Measurements from ENCODE around the gene TBC1D8B.

The TBC1D8B gene

GRCh38 chrX:106898462-106898861 is 96.0 kb downstream of the TBC1D8B start:
- DNase-seq (ENCODE audit: low read depth in 2 of 2) = no peak

- no peak for DNase-seq (ENCODE audit: low read depth in 2 of 2)
These were observed 96.8 kb downstream of the TBC1D8B start for GRCh38 chrX:106899276-106899675.

- no peak for DNase-seq (ENCODE audit: low read depth in 2 of 2)
These were observed 97.4 kb downstream of the TBC1D8B start for GRCh38 chrX:106899841-106900240.

- DNase-seq (ENCODE audit: low read depth in 2 of 2) = no peak
These were observed 98.9 kb downstream of the TBC1D8B start for GRCh38 chrX:106901341-106901740.

- DNase-seq (ENCODE audit: low read depth in 2 of 2) = no peak
These were observed 99.3 kb downstream of the TBC1D8B start for GRCh38 chrX:106901781-106902219.

- no peak for DNase-seq (ENCODE audit: low read depth in 2 of 2)
These were observed 100.2 kb downstream of the TBC1D8B start for GRCh38 chrX:106902684-106903083.

- DNase-seq (ENCODE audit: low read depth in 2 of 2) = no peak
These were observed 100.9 kb downstream of the TBC1D8B start, which contains the start of gene RIPPLY1 for GRCh38 chrX:106903291-106903824. Gene RIPPLY1, minus strand, starts transcription at chrX:106903341. Its CDS starts 54 bp downstream, at chrX:106903287.

GRCh38 chrX:106903856-106904528 is 101.5 kb downstream of the TBC1D8B start:
- no peak for DNase-seq (ENCODE audit: low read depth in 2 of 2)

GRCh38 chrX:106905064-106905708 is 102.7 kb downstream of the TBC1D8B start:
- DNase-seq (ENCODE audit: low read depth in 2 of 2) = no peak

- no peak for DNase-seq (ENCODE audit: low read depth in 2 of 2)
These were observed 103.9 kb downstream of the TBC1D8B start for GRCh38 chrX:106906361-106906760.

- DNase-seq (ENCODE audit: low read depth in 2 of 2) = no peak
These were observed 110.4 kb downstream of the TBC1D8B start for GRCh38 chrX:106912864-106913263.

- no peak for DNase-seq (ENCODE audit: low read depth in 2 of 2)
These were observed 115.5 kb downstream of the TBC1D8B start for GRCh38 chrX:106917830-106918500.

- no peak for DNase-seq (ENCODE audit: low read depth in 2 of 2)
These were observed 117.5 kb downstream of the TBC1D8B start, which contains the start of gene CLDN2 for GRCh38 chrX:106919932-106920452. Gene CLDN2, plus strand, starts transcription at chrX:106920402. Its CDS starts 7,827 bp downstream, at chrX:106928229.

- DNase-seq (ENCODE audit: low read depth in 2 of 2) = no peak
These were observed 119.2 kb downstream of the TBC1D8B start for GRCh38 chrX:106921637-106922036.

All from stimulated activated CD8-positive, alpha-beta memory T cell treated with anti-CD3 and anti-CD28 coated beads, Interleukin-7, amount 100 ng/mL, for 4 hours (primary cell).